PC-3 (cell line): ENCODE results near the gene RAI14.
"Not testable (repeated sequence)": the region's sequence is repeated elsewhere in the genome, so short reads cannot be mapped to it uniquely, and the experiment has no call there.

ENCODE experiments used
- CTCF ChIP-seq: fragments of 300-600 bp; sonication (generic); conservative IDR thresholded peaks from 2 replicates; pipeline ENCODE4 v1.5.1; 2017; ENCODE audit warnings: antibody characterized with exemption, low read depth, mild to moderate bottlenecking, low read length
- EZH2 ChIP-seq: fragments of 300-600 bp; sonication (generic); IDR thresholded peaks from one replicate; pipeline ENCODE4 v1.6.1; 2017; ENCODE audit warnings: antibody characterized with exemption, mild to moderate bottlenecking, low read length; ENCODE audit not compliant: unreplicated experiment
- EZH2phosphoT487 ChIP-seq: fragments of 300-600 bp; sonication (generic); IDR thresholded peaks from 2 replicates; pipeline ENCODE4 v1.6.1; 2018; ENCODE audit warnings: mild to moderate bottlenecking, antibody characterized with exemption, low read length, borderline replicate concordance

GRCh38 chr5:34701442-34701841, 45.3 kb downstream of the RAI14 start:
- TF ChIP-seq CTCF, EZH2phosphoT487, EZH2: not testable (repeated sequence)
